ENCODE data around the gene ZDHHC9.

GRCh38 chrX:129791961-129792570 lies 51.6 kb downstream of the ZDHHC9 start:
- TF ChIP-seq EZH2 (IDR thresholded peaks at IDR 0.05; ENCODE audit: borderline replicate concordance, low read depth, low read length, severe bottlenecking): no peak
- TF ChIP-seq, protein P1, sequence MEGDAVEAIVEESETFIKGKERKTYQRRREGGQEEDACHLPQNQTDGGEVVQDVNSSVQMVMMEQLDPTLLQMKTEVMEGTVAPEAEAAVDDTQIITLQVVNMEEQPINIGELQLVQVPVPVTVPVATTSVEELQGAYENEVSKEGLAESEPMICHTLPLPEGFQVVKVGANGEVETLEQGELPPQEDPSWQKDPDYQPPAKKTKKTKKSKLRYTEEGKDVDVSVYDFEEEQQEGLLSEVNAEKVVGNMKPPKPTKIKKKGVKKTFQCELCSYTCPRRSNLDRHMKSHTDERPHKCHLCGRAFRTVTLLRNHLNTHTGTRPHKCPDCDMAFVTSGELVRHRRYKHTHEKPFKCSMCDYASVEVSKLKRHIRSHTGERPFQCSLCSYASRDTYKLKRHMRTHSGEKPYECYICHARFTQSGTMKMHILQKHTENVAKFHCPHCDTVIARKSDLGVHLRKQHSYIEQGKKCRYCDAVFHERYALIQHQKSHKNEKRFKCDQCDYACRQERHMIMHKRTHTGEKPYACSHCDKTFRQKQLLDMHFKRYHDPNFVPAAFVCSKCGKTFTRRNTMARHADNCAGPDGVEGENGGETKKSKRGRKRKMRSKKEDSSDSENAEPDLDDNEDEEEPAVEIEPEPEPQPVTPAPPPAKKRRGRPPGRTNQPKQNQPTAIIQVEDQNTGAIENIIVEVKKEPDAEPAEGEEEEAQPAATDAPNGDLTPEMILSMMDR (IDR thresholded peaks at IDR 0.05; ENCODE audit: borderline replicate concordance, extremely low read depth, low read length, poor library complexity, severe bottlenecking): no peak
